NCI-H82 (cell line): Measurements from ENCODE around the gene PPP2R5C.

Source experiments
- DNase-seq: peaks from one replicate; lab custom pipeline; 2025; lab: John Stamatoyannopoulos, UW

The PPP2R5C gene

GRCh38 chr14:101755591-101756324 lies 5.8 kb upstream of the PPP2R5C start:
- DNase-seq: peak; percentile 89

GRCh38 chr14:101757064-101757838 lies 4.3 kb upstream of the PPP2R5C start:
- no peak for DNase-seq

DNA sequence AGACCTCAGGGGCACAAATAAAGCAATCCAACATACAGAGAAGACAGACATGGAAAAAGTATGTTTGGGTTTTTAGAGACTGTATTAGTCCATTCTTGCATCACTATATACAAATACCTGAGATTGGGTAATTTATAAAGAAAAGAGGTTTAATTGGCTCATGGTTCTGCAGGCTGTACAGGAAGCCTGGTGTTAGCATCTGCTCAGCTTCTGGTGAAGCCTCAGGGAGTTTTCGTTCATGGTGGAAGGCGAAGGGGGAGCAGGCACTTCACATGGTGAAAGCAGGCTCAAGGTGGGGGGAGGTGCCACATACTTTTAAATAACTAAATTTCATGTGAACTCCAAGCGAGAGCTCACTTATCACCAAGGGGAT lies 3.7 kb upstream of the PPP2R5C start:
- no peak for DNase-seq

- no peak for DNase-seq
Observed at GRCh38 chr14:101758913-101759593, 2.5 kb upstream of the PPP2R5C start.

GRCh38 chr14:101760138-101761011 lies 1.1 kb upstream of the PPP2R5C start:
- DNase-seq: peak; percentile 97

GRCh38 chr14:101761881-101762529 lies 496 bp downstream of the PPP2R5C start:
- DNase-seq: peak; percentile 15

GRCh38 chr14:101762530-101763101 lies 1.1 kb downstream of the PPP2R5C start:
- no peak for DNase-seq

GRCh38 chr14:101763941-101764709 lies 2.6 kb downstream of the PPP2R5C start:
- DNase-seq: no peak

DNA sequence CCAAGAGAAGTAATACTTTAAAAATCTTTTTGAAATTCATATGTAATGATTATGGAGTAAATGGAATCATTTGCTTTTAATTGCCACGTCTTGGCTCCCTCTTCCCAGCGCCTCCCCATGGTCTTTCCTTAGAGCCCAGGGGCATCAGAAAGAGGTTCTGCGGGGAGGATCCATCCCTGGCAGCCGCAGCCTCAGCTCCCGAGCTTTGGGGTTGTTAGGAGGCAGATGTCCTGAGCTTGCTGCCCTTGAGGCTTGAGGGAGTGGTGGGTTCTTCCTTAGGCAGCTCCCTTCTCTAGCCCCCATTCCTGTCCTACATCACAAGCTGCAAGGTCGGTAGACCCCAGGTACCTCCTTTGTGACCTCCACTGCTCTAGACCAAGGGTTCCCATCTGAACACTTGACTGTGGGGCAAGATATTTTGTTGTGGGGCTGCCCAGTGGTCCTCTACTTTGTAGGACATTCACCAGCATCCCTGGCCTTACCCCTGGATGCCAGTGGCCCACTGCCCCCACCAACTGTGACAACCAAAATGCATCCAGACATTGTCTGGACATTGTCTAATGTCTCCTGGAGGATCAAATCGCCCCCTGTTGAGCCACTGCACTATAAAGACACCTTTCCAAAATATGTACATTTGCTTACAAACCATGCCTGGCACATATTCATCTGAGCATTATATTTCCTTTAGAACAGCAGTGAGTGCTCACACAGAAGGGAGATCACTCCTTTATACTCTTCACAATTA lies 6.3 kb downstream of the PPP2R5C start:
- no peak for DNase-seq

DNA sequence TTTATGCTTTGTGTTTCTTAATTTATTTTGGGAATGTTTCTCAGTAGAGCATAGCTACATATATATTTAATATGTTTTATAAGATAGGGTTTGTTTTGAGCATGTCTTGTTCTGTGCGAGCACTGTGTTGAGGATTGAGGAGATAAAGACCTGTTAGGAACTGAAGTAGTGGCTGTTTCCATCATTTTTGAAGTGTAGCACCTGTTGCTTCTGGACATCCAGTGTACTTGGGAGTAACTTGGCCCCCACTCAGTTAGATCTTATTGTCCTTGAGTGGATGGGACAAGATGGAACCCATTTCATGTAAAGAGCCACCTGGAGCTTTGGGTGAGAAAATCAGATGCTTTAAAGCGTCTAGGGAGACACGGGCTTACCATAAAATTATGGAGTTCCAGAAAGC lies 8.7 kb downstream of the PPP2R5C start:
- DNase-seq: no peak

- no peak for DNase-seq
Observed at GRCh38 chr14:101772770-101773169, 11.3 kb downstream of the PPP2R5C start.

GRCh38 chr14:101773378-101773777 lies 11.9 kb downstream of the PPP2R5C start:
- DNase-seq: no peak

DNA sequence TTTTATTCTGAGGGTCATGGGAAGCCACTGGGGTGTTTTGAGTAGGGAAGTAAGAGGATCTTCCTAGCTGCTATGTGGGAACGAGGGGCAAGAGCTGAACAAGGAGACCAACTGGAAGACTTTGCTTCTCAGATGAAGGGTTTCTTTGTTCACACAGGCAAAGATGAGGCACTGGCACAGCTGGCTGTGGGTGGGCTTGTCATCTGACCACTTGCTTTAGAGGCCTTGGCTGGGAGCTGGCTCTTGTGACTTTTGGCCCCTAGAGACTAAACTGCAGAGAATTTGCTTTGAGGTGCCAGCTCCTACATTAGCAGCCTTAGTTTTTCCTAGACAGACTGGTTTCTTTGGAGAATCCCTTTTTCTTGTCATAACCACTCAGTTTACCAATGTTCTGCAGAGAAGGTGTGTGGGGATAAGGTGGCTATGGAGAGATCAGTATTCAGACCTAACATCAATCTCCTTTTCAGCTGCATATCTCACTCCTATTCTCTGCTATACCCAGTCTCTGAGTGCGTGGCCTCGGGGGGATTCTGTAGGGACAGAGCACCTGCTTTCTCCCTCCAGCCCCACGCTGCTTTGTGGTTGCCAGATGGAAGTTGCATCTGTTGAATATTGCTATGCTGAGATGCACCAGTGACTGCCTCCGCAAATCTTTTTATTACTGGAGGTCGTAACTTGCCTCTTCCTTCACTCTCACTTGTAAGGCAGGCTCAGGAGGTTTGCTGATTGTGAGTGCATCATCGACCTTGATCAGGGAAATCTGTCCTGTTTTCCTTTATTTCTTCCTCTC lies 12.7 kb downstream of the PPP2R5C start:
- peak; percentile 45 for DNase-seq

- DNase-seq: no peak
Observed at GRCh38 chr14:101774814-101775213, 13.3 kb downstream of the PPP2R5C start.

DNA sequence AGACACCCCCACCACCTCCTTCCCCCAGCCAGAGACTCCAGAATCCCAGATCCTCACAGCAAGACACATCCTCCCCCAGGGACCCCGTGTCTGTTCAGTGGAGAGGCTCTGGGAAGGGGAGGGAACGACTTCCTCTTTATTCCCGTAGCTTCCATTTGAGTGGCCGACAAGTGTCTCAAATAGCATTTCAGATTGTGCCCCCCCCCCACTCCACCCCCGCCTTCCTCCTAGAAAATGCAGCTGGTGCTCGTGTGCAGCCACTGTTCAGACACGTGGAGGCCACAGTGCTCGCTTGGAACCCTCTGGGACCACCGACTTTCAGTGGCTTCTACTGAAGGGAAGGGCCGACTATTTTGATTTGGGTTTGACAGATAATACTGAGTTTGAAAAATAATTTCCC lies 14.3 kb downstream of the PPP2R5C start:
- no peak for DNase-seq

DNA sequence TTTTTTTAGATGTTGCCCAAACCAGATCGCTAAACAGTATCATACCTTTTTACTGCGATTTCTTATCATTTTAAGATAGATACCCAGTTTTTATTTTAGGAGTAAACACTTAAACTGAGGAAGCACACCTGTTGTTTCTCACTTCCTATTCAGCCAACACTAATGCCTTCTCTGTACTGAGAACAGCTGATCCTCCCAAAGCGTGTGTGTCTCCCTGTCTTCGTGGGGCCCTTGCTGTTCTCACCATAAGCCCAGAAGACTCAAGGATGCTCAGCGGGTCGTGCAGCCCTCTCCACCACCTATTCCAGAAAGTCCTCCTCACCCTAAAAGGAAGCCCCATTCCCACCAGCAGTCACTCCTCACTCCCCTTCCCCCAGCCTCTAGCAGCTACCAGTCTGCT lies 14.8 kb downstream of the PPP2R5C start:
- no peak for DNase-seq

GRCh38 chr14:101780390-101780789 lies 18.9 kb downstream of the PPP2R5C start:
- no peak for DNase-seq

- no peak for DNase-seq
Observed at GRCh38 chr14:101780887-101781239, 19.4 kb downstream of the PPP2R5C start.
